B cell (primary cell): ENCODE measurements around the gene POMT2.

Source experiments
- CTCF ChIP-seq: fragments of 200-600 bp; IDR thresholded peaks from one replicate; pipeline ENCODE4 v1.8.0; 2022; ENCODE audit warnings: antibody characterized with exemption, mild to moderate bottlenecking
- EZH2 ChIP-seq: IDR thresholded peaks from 2 replicates; pipeline ENCODE4 v1.6.1; 2012; ENCODE audit warnings: borderline replicate concordance, low read depth, mild to moderate bottlenecking, moderate library complexity, low read length; ENCODE audit not compliant: insufficient read depth, poor library complexity, severe bottlenecking

GRCh38 chr14:77253333-77254190 is 67.1 kb downstream of the POMT2 start:
- no peak for TF ChIP-seq EZH2
- TF ChIP-seq CTCF, result no peak
